Measurements from ENCODE around the gene RAE1. TPM values are rescaled to one million over a fixed set of nuclear protein-coding genes. Genes with fewer than 3 reads are reported as not detected.

The RAE1 gene
- total RNA-seq, 1 donor from 2014 or later = 26.3 TPM

- no peak for DNase-seq (ENCODE audit: low spot score)
Observed at GRCh38 chr20:57399587-57400155, 48.6 kb downstream of the RAE1 start.

GRCh38 chr20:57400231-57400701, 49.2 kb downstream of the RAE1 start:
- DNase-seq (ENCODE audit: low spot score) = no peak

- no peak for DNase-seq (ENCODE audit: low spot score)
Observed at GRCh38 chr20:57400821-57401564, 49.9 kb downstream of the RAE1 start.

GRCh38 chr20:57401565-57401918, 50.5 kb downstream of the RAE1 start:
- no peak for DNase-seq (ENCODE audit: low spot score)

- no peak for DNase-seq (ENCODE audit: low spot score)
Observed at GRCh38 chr20:57402206-57403125, 51.4 kb downstream of the RAE1 start.

GRCh38 chr20:57403216-57403615, 52.2 kb downstream of the RAE1 start:
- no peak for DNase-seq (ENCODE audit: low spot score)

GRCh38 chr20:57404006-57404405, 53.0 kb downstream of the RAE1 start:
- DNase-seq (ENCODE audit: low spot score) = no peak

GRCh38 chr20:57404419-57405072, 53.5 kb downstream of the RAE1 start:
- no peak for DNase-seq (ENCODE audit: low spot score)

- no peak for DNase-seq (ENCODE audit: low spot score)
Observed at GRCh38 chr20:57405236-57406016, 54.4 kb downstream of the RAE1 start.

- no peak for DNase-seq (ENCODE audit: low spot score)
Observed at GRCh38 chr20:57407541-57407956, 56.5 kb downstream of the RAE1 start.

GRCh38 chr20:57408131-57408530, 57.1 kb downstream of the RAE1 start:
- DNase-seq (ENCODE audit: low spot score) = no peak

- DNase-seq (ENCODE audit: low spot score) = no peak
Observed at GRCh38 chr20:57408536-57409233, 57.6 kb downstream of the RAE1 start.

GRCh38 chr20:57409316-57409671, 58.2 kb downstream of the RAE1 start:
- DNase-seq (ENCODE audit: low spot score) = no peak

- no peak for DNase-seq (ENCODE audit: low spot score)
Observed at GRCh38 chr20:57409672-57410397, 58.8 kb downstream of the RAE1 start.

GRCh38 chr20:57410398-57410920, 59.4 kb downstream of the RAE1 start:
- DNase-seq (ENCODE audit: low spot score) = no peak

GRCh38 chr20:57410924-57411323, 59.9 kb downstream of the RAE1 start:
- no peak for DNase-seq (ENCODE audit: low spot score)

GRCh38 chr20:57411406-57412283, 60.6 kb downstream of the RAE1 start:
- no peak for DNase-seq (ENCODE audit: low spot score)

GRCh38 chr20:57412347-57413029, 61.4 kb downstream of the RAE1 start:
- no peak for DNase-seq (ENCODE audit: low spot score)

Measured in ureter (tissue), 1 donor.